ENCODE results near the gene TUBA1B. TPM values are rescaled to one million over a fixed set of nuclear protein-coding genes. Genes with fewer than 3 reads are reported as not detected.

Gene TUBA1B
- total RNA-seq, 5 donors from 2014 or later (not counting 1 experiment from before 2014, with no cell fraction given), result 167 to 232 (median 205) TPM

GRCh38 chr12:49084438-49084837 is 46.8 kb downstream of the TUBA1B start:
- H3K27ac Mint-ChIP-seq, result no peak overlapping the region
- Histone ChIP-seq H3K27me3 (replicated peaks in 1 of 2; ENCODE audit: control insufficient read depth in 2 of 2, extremely low read depth in 1 of 2, insufficient read depth in 2 of 2, low read length in 1 of 2) (peaks cover 6 to 19% of the 10 kb centered on the region in 2 experiments), H3K4me1 (ENCODE audit: control insufficient read depth in 1 of 2, extremely low read depth in 1 of 2, insufficient read depth in 2 of 2, low read length in 2 of 2) (peaks cover under 1 to 19% of the 10 kb centered on the region in 2 experiments), H3K9me3 (no peaks in the 10 kb centered on the region), H3K27ac (ENCODE audit: low read length) (no peak overlapping the region), H3K4me3 (ENCODE audit: control insufficient read depth in 1 of 2, extremely low read depth in 1 of 2, low read length in 1 of 2) (no peak overlapping the region), H3K36me3 (ENCODE audit: control insufficient read depth in 2 of 2, extremely low read depth in 1 of 2, insufficient read depth in 1 of 2, low read length in 1 of 2) (no peaks in the 10 kb centered on the region)
- CTCF ChIA-PET, result interaction anchor here in 1 of 2 donors (0.5 to 5.1 kb wide), 10 partner anchors 10 to 244 kb away, joined by 3 to 32 read pairs (median 3); partner anchors contain the start of genes DHH and RHEBL1
- H3K27me3 Mint-ChIP-seq, result peaks cover 8 to 12% of the 10 kb centered on the region in 2 donors
- DNase-seq, result no peak
- no peak for ATAC-seq (replicated peaks in 1 of 4)
- POLR2A ChIA-PET, result no interaction called here
- no peaks in the 10 kb centered on the region for H3K9me3 Mint-ChIP-seq
- peaks cover 12 to 22% (median 12%) of the 10 kb centered on the region in 3 donors for H3K4me1 Mint-ChIP-seq
- no peak overlapping the region for H3K4me3 Mint-ChIP-seq
- H3K36me3 Mint-ChIP-seq, result no peaks in the 10 kb centered on the region
- WGBS (ENCODE audit: insufficient coverage), result no CpG with 5 or more reads among the region's 3 CpGs

- Histone ChIP-seq H3K27ac (ENCODE audit: low read length) (no peak overlapping the region), H3K27me3 (replicated peaks in 1 of 2; ENCODE audit: control insufficient read depth in 2 of 2, extremely low read depth in 1 of 2, insufficient read depth in 2 of 2, low read length in 1 of 2) (peaks cover 0 to 5% of the 10 kb centered on the region in 2 experiments), H3K9me3 (no peaks in the 10 kb centered on the region), H3K36me3 (ENCODE audit: control insufficient read depth in 2 of 2, extremely low read depth in 1 of 2, insufficient read depth in 1 of 2, low read length in 1 of 2) (no peaks in the 10 kb centered on the region), H3K4me3 (ENCODE audit: control insufficient read depth in 1 of 2, extremely low read depth in 1 of 2, low read length in 1 of 2) (no peak overlapping the region), H3K4me1 (ENCODE audit: control insufficient read depth in 1 of 2, extremely low read depth in 1 of 2, insufficient read depth in 2 of 2, low read length in 2 of 2) (no peaks in the 10 kb centered on the region)
- POLR2A ChIA-PET, result no interaction called here
- 100% methylated on average over 1 of the region's 1 CpG for WGBS (ENCODE audit: insufficient coverage)
- no peak overlapping the region for H3K4me3 Mint-ChIP-seq
- CTCF ChIA-PET, result interaction anchor here in 1 of 2 donors (0.6 to 0.8 kb wide), 2 partner anchors 28 to 155 kb away, joined by 5 read pairs; no protein-coding TSS in a partner anchor
- ATAC-seq (replicated peaks in 1 of 4) (no peak), DNase-seq (no peak)
- no peaks in the 10 kb centered on the region for H3K4me1 Mint-ChIP-seq
- H3K27ac Mint-ChIP-seq, result no peak overlapping the region
- H3K27me3 Mint-ChIP-seq, result peaks cover 0 to 5% of the 10 kb centered on the region in 2 donors
- H3K9me3 Mint-ChIP-seq, result no peaks in the 10 kb centered on the region
- H3K36me3 Mint-ChIP-seq, result no peaks in the 10 kb centered on the region
These were observed 51.4 kb downstream of the TUBA1B start for GRCh38 chr12:49079793-49080192.

Other genes with a start within 250 kb of the TUBA1B start
- gene FKBP11, start 205.9 kb downstream of the TUBA1B start, total RNA-seq, result 10 to 100 TPM; 55.6 to 83.0 (median 68.1) TPM
- gene ARF3, start 173.9 kb downstream of the TUBA1B start, total RNA-seq, result 10 to 100 TPM; 63.6 to 82.9 (median 74.3) TPM
- 10 to 100 TPM in 1 of 5 donors, 1 to 10 TPM in 4; 5.3 to 15.7 (median 8.9) TPM for gene WNT10B, start 159.7 kb downstream of the TUBA1B start, total RNA-seq
- 1 to 10 TPM in 2 of 5 donors, under 1 TPM in 3; 0.47 to 2.6 (median 0.85) TPM for gene WNT1, start 153.1 kb downstream of the TUBA1B start, total RNA-seq
- gene DDN, start 132.0 kb downstream of the TUBA1B start, total RNA-seq, result 1 to 10 TPM in 1 of 5 donors, under 1 TPM in 4; 0.09 to 1.3 (median 0.15) TPM
- 10 to 100 TPM; 42.5 to 54.6 (median 48.3) TPM for gene PRKAG1, start 112.6 kb downstream of the TUBA1B start, total RNA-seq
- 100 to 1,000 TPM; 135 to 161 (median 152) TPM for gene KMT2D, start 70.6 kb downstream of the TUBA1B start, total RNA-seq
- gene RHEBL1, start 61.4 kb downstream of the TUBA1B start, total RNA-seq, result 1 to 10 TPM; 2.3 to 5.3 (median 2.5) TPM
- under 1 TPM; 0.12 to 0.45 (median 0.38) TPM for gene DHH, start 36.6 kb downstream of the TUBA1B start, total RNA-seq
- 100 to 1,000 TPM; 159 to 302 (median 224) TPM for gene LMBR1L, start 20.5 kb downstream of the TUBA1B start, total RNA-seq
- gene TUBA1A, start 57.7 kb upstream of the TUBA1B start, total RNA-seq, result 100 to 1,000 TPM in 3 of 5 donors, 10 to 100 TPM in 2; 89.3 to 310 (median 100) TPM
- gene TUBA1C, start 133.7 kb upstream of the TUBA1B start, total RNA-seq, result 10 to 100 TPM; 16.4 to 53.7 (median 48.4) TPM
- not detected for gene PRPH, start 163.8 kb upstream of the TUBA1B start, total RNA-seq
- gene TROAP, start 191.9 kb upstream of the TUBA1B start, total RNA-seq, result 1 to 10 TPM in 4 of 5 donors, under 1 TPM in 1; 0.98 to 1.9 (median 1.3) TPM
- not detected for gene C1QL4, start 205.8 kb upstream of the TUBA1B start, total RNA-seq
- under 1 TPM in 1 of 5 donors, not detected in 4; 0.07 TPM for gene DNAJC22, start 215.5 kb upstream of the TUBA1B start, total RNA-seq
- 10 to 100 TPM in 1 of 5 donors, 1 to 10 TPM in 4; 5.4 to 11.4 (median 7.4) TPM for gene SPATS2, start 236.1 kb upstream of the TUBA1B start, total RNA-seq

Measured in T-cell (primary cell).